HEK293 (cell line): ENCODE data around the gene MYO1E.

Experiments used
- CTCF ChIA-PET: fragments of 350-600 bp; formaldehyde crosslinking; extraction: SDS; loops from one replicate; lab custom pipeline; 2021; ENCODE audit warnings: antibody characterized with exemption; lab: Yijun Ruan, JAX
- POLR2A ChIA-PET: fragments of 300-600 bp; formaldehyde crosslinking; extraction: SDS; loops from one replicate; lab custom pipeline; 2020; ENCODE audit warnings: antibody characterized with exemption, inconsistent platforms; lab: Yijun Ruan, JAX
- H3K27ac ChIP-seq: fragments of 200-500 bp; sonication (Bioruptor generic); 2 replicates; pipeline ENCODE4 v1.5.1; 2014; ENCODE audit warnings: low read depth, low read length, control low read depth, inconsistent platforms; ENCODE audit errors: extremely low read depth
- H3K36me3 ChIP-seq, 2 experiments: fragments of 200-500 bp in 1 of 2; sonication (Bioruptor generic) in 1 of 2; 1 replicate in 1 of 2; 2 replicates in 1 of 2; pipeline ENCODE4 v1.5.1; 2014 to 2017; ENCODE audit warnings: inconsistent platforms in 2 of 2, low read length in 2 of 2; ENCODE audit not compliant: control insufficient read depth in 2 of 2, insufficient read depth in 1 of 2
- H3K4me1 ChIP-seq: fragments of 200-500 bp; sonication (Bioruptor generic); 2 replicates; pipeline ENCODE4 v1.5.1; 2014; ENCODE audit warnings: mild to moderate bottlenecking, low read length, inconsistent platforms; ENCODE audit not compliant: control insufficient read depth, insufficient read depth
- H3K4me3 ChIP-seq: 2 replicates; pipeline ENCODE4 v1.5.1; 2011; ENCODE audit warnings: low read depth, mild to moderate bottlenecking, control low read depth, low read length, moderate library complexity
- H3K9me3 ChIP-seq: fragments of 200-500 bp; sonication (Bioruptor generic); 2 replicates; pipeline ENCODE4 v1.5.1; 2014; ENCODE audit warnings: low read depth, low read length, inconsistent platforms; ENCODE audit not compliant: control insufficient read depth, insufficient read depth
- IKZF3 ChIP-seq: fragments of 450-650 bp; IDR thresholded peaks from 2 replicates; pipeline ENCODE4 v1.5.0; 2018; ENCODE audit warnings: missing biosample characterization, mild to moderate bottlenecking, missing genetic modification characterization, moderate library complexity
- SETDB1 ChIP-seq: IDR thresholded peaks from one replicate; pipeline ENCODE4 v1.6.1; 2017; ENCODE audit warnings: mild to moderate bottlenecking, low read length, moderate library complexity, mixed read lengths; ENCODE audit not compliant: insufficient read length
- ZBTB17 ChIP-seq: fragments of 450-650 bp; formaldehyde crosslinking; IDR thresholded peaks from 2 replicates; pipeline ENCODE4 v1.5.1; 2016; ENCODE audit warnings: missing biosample characterization, missing genetic modification characterization
- ZBTB21 ChIP-seq: fragments of 450-650 bp; formaldehyde crosslinking; IDR thresholded peaks from 2 replicates; pipeline ENCODE4 v1.5.1; 2017; ENCODE audit warnings: missing biosample characterization, missing genetic modification characterization
- ZFP41 ChIP-seq: fragments of 450-650 bp; formaldehyde crosslinking; IDR thresholded peaks from 2 replicates; pipeline ENCODE4 v1.5.1; 2016; ENCODE audit warnings: missing biosample characterization, missing genetic modification characterization, borderline replicate concordance
- ZNF157 ChIP-seq: fragments of 450-650 bp; formaldehyde crosslinking; IDR thresholded peaks from 2 replicates; pipeline ENCODE4 v1.5.1; 2016; ENCODE audit warnings: missing biosample characterization, missing genetic modification characterization
- ZNF174 ChIP-seq: fragments of 450-650 bp; formaldehyde crosslinking; IDR thresholded peaks from 2 replicates; pipeline ENCODE4 v1.5.0; 2017; ENCODE audit warnings: missing biosample characterization, mild to moderate bottlenecking, missing genetic modification characterization
- ZNF184 ChIP-seq: fragments of 450-650 bp; IDR thresholded peaks from 2 replicates; pipeline ENCODE4 v1.5.1; 2018; ENCODE audit warnings: missing biosample characterization, mild to moderate bottlenecking, missing genetic modification characterization
- ZNF202 ChIP-seq: fragments of 450-650 bp; formaldehyde crosslinking; IDR thresholded peaks from 2 replicates; pipeline ENCODE4 v1.5.1; 2016; ENCODE audit warnings: missing biosample characterization, missing genetic modification characterization, borderline replicate concordance
- ZNF248 ChIP-seq: fragments of 450-650 bp; formaldehyde crosslinking; IDR thresholded peaks from 2 replicates; pipeline ENCODE4 v1.5.1; 2017; ENCODE audit warnings: missing biosample characterization, missing genetic modification characterization
- ZNF266 ChIP-seq: fragments of 450-650 bp; formaldehyde crosslinking; IDR thresholded peaks from 2 replicates; pipeline ENCODE4 v1.5.1; 2016; ENCODE audit warnings: missing biosample characterization, missing genetic modification characterization, low read depth
- ZNF311 ChIP-seq: fragments of 450-650 bp; formaldehyde crosslinking; IDR thresholded peaks from 2 replicates; pipeline ENCODE4 v1.5.1; 2017; ENCODE audit warnings: missing biosample characterization, missing genetic modification characterization, borderline replicate concordance
- ZNF324 ChIP-seq: fragments of 450-650 bp; formaldehyde crosslinking; IDR thresholded peaks from 2 replicates; pipeline ENCODE4 v1.5.1; 2016; ENCODE audit warnings: missing biosample characterization, missing genetic modification characterization
- ZNF362 ChIP-seq: fragments of 450-650 bp; formaldehyde crosslinking; IDR thresholded peaks from 2 replicates; pipeline ENCODE4 v1.5.1; 2016; ENCODE audit warnings: missing biosample characterization, missing genetic modification characterization
- ZNF37A ChIP-seq: fragments of 450-650 bp; IDR thresholded peaks from 2 replicates; pipeline ENCODE4 v1.5.1; 2018; ENCODE audit warnings: missing biosample characterization, missing genetic modification characterization
- ZNF488 ChIP-seq: fragments of 450-650 bp; formaldehyde crosslinking; IDR thresholded peaks from 2 replicates; pipeline ENCODE4 v1.5.1; 2016; ENCODE audit warnings: missing biosample characterization, missing genetic modification characterization
- ZNF518A ChIP-seq: fragments of 450-650 bp; formaldehyde crosslinking; conservative IDR thresholded peaks from 2 replicates; pipeline ENCODE4 v1.5.1; 2016; ENCODE audit warnings: low read depth, missing biosample characterization, missing genetic modification characterization
- ZNF558 ChIP-seq: fragments of 450-650 bp; formaldehyde crosslinking; IDR thresholded peaks from 2 replicates; pipeline ENCODE4 v1.5.1; 2016; ENCODE audit warnings: missing biosample characterization, missing genetic modification characterization
- ZNF571 ChIP-seq: fragments of 450-650 bp; formaldehyde crosslinking; IDR thresholded peaks from 2 replicates; pipeline ENCODE4 v1.5.0; 2017; ENCODE audit warnings: missing biosample characterization, missing genetic modification characterization
- ZNF610 ChIP-seq: fragments of 450-650 bp; formaldehyde crosslinking; IDR thresholded peaks from 2 replicates; pipeline ENCODE4 v1.5.1; 2016; ENCODE audit warnings: missing biosample characterization, missing genetic modification characterization, borderline replicate concordance
- ZNF670 ChIP-seq: fragments of 450-650 bp; formaldehyde crosslinking; IDR thresholded peaks from 2 replicates; pipeline ENCODE4 v1.5.1; 2016; ENCODE audit warnings: missing biosample characterization, missing genetic modification characterization, low read depth
- ZNF677 ChIP-seq: fragments of 450-650 bp; IDR thresholded peaks from 2 replicates; pipeline ENCODE4 v1.5.0; 2018; ENCODE audit warnings: missing biosample characterization, mild to moderate bottlenecking, missing genetic modification characterization, moderate library complexity
- ZNF747 ChIP-seq: fragments of 450-650 bp; formaldehyde crosslinking; IDR thresholded peaks from 2 replicates; pipeline ENCODE4 v1.5.1; 2016; ENCODE audit warnings: missing biosample characterization, missing genetic modification characterization
- ZNF76 ChIP-seq: fragments of 450-650 bp; formaldehyde crosslinking; IDR thresholded peaks from 2 replicates; pipeline ENCODE4; 2016; ENCODE audit warnings: low read depth, missing biosample characterization, missing genetic modification characterization, borderline replicate concordance
- ZNF776 ChIP-seq: fragments of 450-650 bp; formaldehyde crosslinking; IDR thresholded peaks from 2 replicates; pipeline ENCODE4 v1.5.0; 2017; ENCODE audit warnings: missing biosample characterization, missing genetic modification characterization, borderline replicate concordance
- ZNF792 ChIP-seq: fragments of 450-650 bp; formaldehyde crosslinking; IDR thresholded peaks from 2 replicates; pipeline ENCODE4 v1.5.1; 2016; ENCODE audit warnings: missing biosample characterization, missing genetic modification characterization
- ZNF837 ChIP-seq: fragments of 450-650 bp; formaldehyde crosslinking; IDR thresholded peaks from 2 replicates; pipeline ENCODE4 v1.5.1; 2016; ENCODE audit warnings: missing biosample characterization, missing genetic modification characterization
- ZSCAN16 ChIP-seq: fragments of 450-650 bp; formaldehyde crosslinking; IDR thresholded peaks from 2 replicates; pipeline ENCODE4 v1.5.1; 2016; ENCODE audit warnings: missing biosample characterization, missing genetic modification characterization

Gene MYO1E

GRCh38 chr15:59180945-59181600, 191.6 kb downstream of the MYO1E start:
- ChIA-PET CTCF (no interaction called here), POLR2A (no interaction called here)
- Histone ChIP-seq H3K9me3 (no peaks in the 10 kb centered on the region), H3K27ac (no peak overlapping the region), H3K36me3 (no peaks in the 10 kb centered on the region; a peak in 1 of 3 replicates), H3K4me3 (no peak overlapping the region), H3K4me1 (no peaks in the 10 kb centered on the region)
- no peak for TF ChIP-seq ZNF202 (tag by site-specific recombination)
- no peak for TF ChIP-seq ZSCAN16 (tag by site-specific recombination)
- TF ChIP-seq ZNF37A (tag by site-specific recombination) = no peak
- TF ChIP-seq ZBTB21 (tag by site-specific recombination) = no peak
- TF ChIP-seq ZBTB17 (tag by site-specific recombination) = no peak
- no peak for TF ChIP-seq ZNF488 (tag by site-specific recombination)
- TF ChIP-seq ZNF324 (tag by site-specific recombination) = no peak
- no peak for TF ChIP-seq ZNF174 (tag by site-specific recombination)
- TF ChIP-seq ZNF266 = no peak
- TF ChIP-seq ZNF837 = no peak
- no peak for TF ChIP-seq ZNF747 (tag by site-specific recombination)
- TF ChIP-seq ZNF571 (tag by site-specific recombination) = no peak

- Histone ChIP-seq H3K36me3 (no peaks in the 10 kb centered on the region; a peak in 1 of 3 replicates), H3K4me3 (no peak overlapping the region), H3K9me3 (no peaks in the 10 kb centered on the region), H3K4me1 (no peaks in the 10 kb centered on the region)
- POLR2A ChIA-PET = no interaction called here
- CTCF ChIA-PET = no interaction called here
- TF ChIP-seq ZNF157 (tag by site-specific recombination) (no peak), ZNF776 (tag by site-specific recombination) (no peak), SETDB1 (no peak), ZNF558 (tag by site-specific recombination) (no peak), ZNF677 (tag by site-specific recombination) (no peak), ZNF311 (tag by site-specific recombination) (no peak), ZNF670 (no peak), ZNF518A (tag by site-specific recombination) (no peak), ZNF248 (no peak), ZFP41 (tag by site-specific recombination) (no peak), IKZF3 (tag by site-specific recombination) (no peak), ZNF76 (tag by site-specific recombination) (no peak), ZNF362 (no peak), ZNF184 (tag by site-specific recombination) (no peak), ZNF610 (tag by site-specific recombination) (no peak), ZNF792 (tag by site-specific recombination) (no peak)
- TF ChIP-seq, all 188 proteins: peak for 0
- H3K27ac ChIP-seq = no peak overlapping the region
Observed at GRCh38 chr15:59179717-59180116, 193.0 kb downstream of the MYO1E start.
